ENCODE measurements around the gene RAD18. TPM values are rescaled to one million over a fixed set of nuclear protein-coding genes. Genes with fewer than 3 reads are reported as not detected.

RAD18 gene
- total RNA-seq, 2 donors from 2014 or later: 3.0 to 7.2 TPM

DNA sequence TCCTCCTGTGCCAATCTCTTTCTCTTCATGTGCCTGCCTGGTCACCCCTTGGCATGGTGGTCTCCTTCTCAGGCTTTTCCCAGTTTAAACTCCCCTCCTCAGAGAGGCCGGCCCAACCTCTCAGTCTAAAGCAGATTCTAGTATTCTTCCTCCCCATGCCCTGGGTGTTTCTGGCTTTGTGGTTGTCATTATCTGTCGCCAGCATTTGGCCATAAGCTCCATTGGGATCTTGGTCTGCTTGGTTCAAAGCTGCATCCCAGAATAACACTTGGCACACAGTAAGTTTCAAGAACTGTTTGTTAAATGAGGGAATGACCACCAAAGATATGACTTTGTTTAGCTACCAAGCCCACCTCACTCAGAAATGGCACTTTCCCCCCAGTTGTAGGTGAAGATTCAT is 11.2 kb upstream of the RAD18 start:
- no peaks in the 10 kb centered on the region for H3K4me1 ChIP-seq (ENCODE audit: control insufficient read depth in 1 of 2, low read depth in 2 of 2)
- no peaks in the 10 kb centered on the region for H3K27me3 ChIP-seq (replicated peaks; ENCODE audit: insufficient read depth)
- TF ChIP-seq, protein P1, sequence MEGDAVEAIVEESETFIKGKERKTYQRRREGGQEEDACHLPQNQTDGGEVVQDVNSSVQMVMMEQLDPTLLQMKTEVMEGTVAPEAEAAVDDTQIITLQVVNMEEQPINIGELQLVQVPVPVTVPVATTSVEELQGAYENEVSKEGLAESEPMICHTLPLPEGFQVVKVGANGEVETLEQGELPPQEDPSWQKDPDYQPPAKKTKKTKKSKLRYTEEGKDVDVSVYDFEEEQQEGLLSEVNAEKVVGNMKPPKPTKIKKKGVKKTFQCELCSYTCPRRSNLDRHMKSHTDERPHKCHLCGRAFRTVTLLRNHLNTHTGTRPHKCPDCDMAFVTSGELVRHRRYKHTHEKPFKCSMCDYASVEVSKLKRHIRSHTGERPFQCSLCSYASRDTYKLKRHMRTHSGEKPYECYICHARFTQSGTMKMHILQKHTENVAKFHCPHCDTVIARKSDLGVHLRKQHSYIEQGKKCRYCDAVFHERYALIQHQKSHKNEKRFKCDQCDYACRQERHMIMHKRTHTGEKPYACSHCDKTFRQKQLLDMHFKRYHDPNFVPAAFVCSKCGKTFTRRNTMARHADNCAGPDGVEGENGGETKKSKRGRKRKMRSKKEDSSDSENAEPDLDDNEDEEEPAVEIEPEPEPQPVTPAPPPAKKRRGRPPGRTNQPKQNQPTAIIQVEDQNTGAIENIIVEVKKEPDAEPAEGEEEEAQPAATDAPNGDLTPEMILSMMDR (IDR thresholded peaks at IDR 0.05): no peak
- DNase-seq (ENCODE audit: low spot score): no peak
- no peak for ATAC-seq (ENCODE audit: insufficient number of reproducible peaks, low FRiP score, low read depth)
- no peak overlapping the region for H3K4me3 ChIP-seq
- no peaks in the 10 kb centered on the region for H3K36me3 ChIP-seq
- peaks cover 5% of the 10 kb centered on the region for H3K9me3 ChIP-seq
- no peak overlapping the region for H3K27ac ChIP-seq

DNA sequence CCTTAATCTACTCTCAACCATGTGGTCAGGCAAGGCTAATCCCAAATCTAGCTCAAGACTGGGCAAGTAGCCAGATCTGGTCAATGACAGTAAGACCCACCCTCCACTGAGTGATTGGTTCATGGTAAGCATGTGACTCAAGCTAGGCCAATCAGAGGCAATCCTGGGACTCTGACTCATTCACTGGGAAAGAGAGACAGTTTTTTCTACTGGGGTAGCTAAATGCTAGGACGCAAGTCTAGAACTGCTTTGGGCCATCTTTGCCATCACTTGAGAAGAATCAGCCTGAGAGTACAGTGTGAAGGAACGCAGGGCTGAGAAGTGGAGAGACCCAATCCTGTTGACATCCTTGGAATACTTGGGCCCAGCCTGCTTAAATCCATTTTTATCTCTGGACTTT is 9.4 kb upstream of the RAD18 start:
- TF ChIP-seq, protein P1 (IDR thresholded peaks at IDR 0.05): no peak
- H3K36me3 ChIP-seq: no peaks in the 10 kb centered on the region
- no peak for DNase-seq (ENCODE audit: low spot score)
- H3K27ac ChIP-seq: no peak overlapping the region
- H3K27me3 ChIP-seq (replicated peaks; ENCODE audit: insufficient read depth): no peaks in the 10 kb centered on the region
- peak; percentile 31 for ATAC-seq (ENCODE audit: insufficient number of reproducible peaks, low FRiP score, low read depth)
- no peak overlapping the region for H3K4me3 ChIP-seq
- H3K4me1 ChIP-seq (ENCODE audit: control insufficient read depth in 1 of 2, low read depth in 2 of 2): no peaks in the 10 kb centered on the region
- no peaks in the 10 kb centered on the region for H3K9me3 ChIP-seq

DNA sequence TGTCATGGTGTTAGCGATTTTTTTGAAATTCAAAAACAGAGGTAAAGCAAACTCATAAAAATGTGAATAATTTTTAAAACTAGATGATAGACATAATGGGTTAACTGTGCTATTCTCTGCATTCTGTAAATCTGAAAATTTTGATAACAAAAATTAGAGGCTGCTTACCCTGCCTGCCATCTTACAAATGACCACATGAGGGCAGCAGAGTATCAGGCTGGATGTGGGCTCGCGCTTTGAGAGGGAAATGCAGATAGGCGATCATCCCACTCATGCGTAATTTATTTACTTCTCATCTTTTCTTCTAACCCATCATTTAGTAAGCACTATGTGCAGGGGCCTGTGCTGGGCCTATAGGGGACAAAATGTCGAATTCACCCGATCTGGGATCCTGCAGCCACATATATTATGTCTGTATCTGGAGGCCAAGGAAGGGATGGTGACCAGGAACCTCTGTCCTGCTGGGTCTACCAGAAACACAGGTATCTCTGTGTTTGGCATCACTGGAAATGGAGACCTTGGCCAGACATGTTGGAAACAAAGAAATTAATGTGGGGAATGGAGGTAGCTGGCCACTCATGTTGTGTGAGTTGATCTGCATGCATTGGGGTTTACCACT is 7.8 kb upstream of the RAD18 start:
- Histone ChIP-seq H3K9me3 (no peaks in the 10 kb centered on the region), H3K4me3 (no peak overlapping the region), H3K27ac (no peak overlapping the region), H3K36me3 (no peaks in the 10 kb centered on the region), H3K4me1 (ENCODE audit: control insufficient read depth in 1 of 2, low read depth in 2 of 2) (no peaks in the 10 kb centered on the region), H3K27me3 (replicated peaks; ENCODE audit: insufficient read depth) (no peaks in the 10 kb centered on the region)
- DNase-seq (ENCODE audit: low spot score) (no peak), ATAC-seq (ENCODE audit: insufficient number of reproducible peaks, low FRiP score, low read depth) (peak; percentile 40)
- TF ChIP-seq, protein P1 (IDR thresholded peaks at IDR 0.05): peak; percentile 97

DNA sequence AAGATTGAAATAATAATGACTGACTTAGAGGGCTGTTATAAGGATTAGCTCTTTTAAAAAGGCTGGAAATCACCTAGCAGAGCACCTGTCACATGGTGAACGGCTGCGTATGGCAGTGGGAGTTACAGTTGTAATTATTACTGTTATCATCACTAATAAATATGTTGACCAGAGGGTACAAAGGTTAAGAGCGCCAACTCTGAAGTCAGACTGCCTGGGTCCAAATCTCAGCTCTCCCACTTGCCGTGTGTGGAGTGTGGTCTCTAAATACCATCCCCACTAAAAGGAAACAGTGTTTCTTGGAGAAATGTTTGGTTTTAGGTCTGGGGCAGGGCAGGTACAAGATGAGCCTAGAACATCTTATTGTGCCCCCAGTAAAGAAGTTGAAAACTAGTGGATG is 6.0 kb upstream of the RAD18 start:
- ATAC-seq (ENCODE audit: insufficient number of reproducible peaks, low FRiP score, low read depth): no peak
- Histone ChIP-seq H3K4me3 (no peak overlapping the region), H3K4me1 (ENCODE audit: control insufficient read depth in 1 of 2, low read depth in 2 of 2) (no peaks in the 10 kb centered on the region), H3K36me3 (no peaks in the 10 kb centered on the region), H3K27ac (no peak overlapping the region), H3K27me3 (replicated peaks; ENCODE audit: insufficient read depth) (no peaks in the 10 kb centered on the region), H3K9me3 (no peaks in the 10 kb centered on the region)
- DNase-seq (ENCODE audit: low spot score): no peak
- TF ChIP-seq, protein P1 (IDR thresholded peaks at IDR 0.05): no peak

DNA sequence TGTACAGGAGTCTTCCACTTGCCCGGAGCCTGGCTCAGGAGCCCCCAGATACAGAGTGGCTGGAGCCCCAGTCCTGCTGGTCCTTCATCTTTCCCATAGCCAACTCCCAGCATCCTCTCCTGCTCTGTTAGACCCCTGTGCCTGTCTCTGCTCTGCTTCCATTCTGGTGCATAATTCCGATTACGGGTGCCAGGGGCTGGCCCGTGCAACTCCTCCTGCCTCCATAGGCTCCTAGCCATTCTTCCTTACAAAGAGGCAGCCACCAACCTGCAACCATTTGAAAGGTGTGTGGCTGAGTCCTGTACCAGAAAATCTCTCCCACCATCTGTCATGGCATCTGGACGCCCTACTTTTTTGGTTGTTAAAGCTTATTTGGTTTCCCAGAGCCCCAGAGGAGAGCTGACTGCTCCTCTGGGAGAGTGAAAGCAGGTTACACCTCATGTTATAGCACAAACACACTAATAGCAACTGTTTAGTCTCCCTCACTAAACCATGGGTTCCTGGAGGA is 5.2 kb upstream of the RAD18 start:
- no peaks in the 10 kb centered on the region for H3K27me3 ChIP-seq (replicated peaks; ENCODE audit: insufficient read depth)
- ATAC-seq (ENCODE audit: insufficient number of reproducible peaks, low FRiP score, low read depth) (no peak), DNase-seq (ENCODE audit: low spot score) (no peak)
- peaks cover 0 to 5% of the 10 kb centered on the region in 2 donors for H3K4me1 ChIP-seq (ENCODE audit: control insufficient read depth in 1 of 2, low read depth in 2 of 2)
- H3K9me3 ChIP-seq: no peaks in the 10 kb centered on the region
- TF ChIP-seq, protein P1 (IDR thresholded peaks at IDR 0.05): no peak
- H3K27ac ChIP-seq: no peak overlapping the region
- no peak overlapping the region for H3K4me3 ChIP-seq
- H3K36me3 ChIP-seq: no peaks in the 10 kb centered on the region
